ENCODE data around the gene MYBPC1.
A peak's percentile ranks its signal among the peaks of the same experiment; 100 is the strongest.
"Not testable (repeated sequence)": the region's sequence is repeated elsewhere in the genome, so short reads cannot be mapped to it uniquely, and the experiment has no call there.

Gene MYBPC1

DNA sequence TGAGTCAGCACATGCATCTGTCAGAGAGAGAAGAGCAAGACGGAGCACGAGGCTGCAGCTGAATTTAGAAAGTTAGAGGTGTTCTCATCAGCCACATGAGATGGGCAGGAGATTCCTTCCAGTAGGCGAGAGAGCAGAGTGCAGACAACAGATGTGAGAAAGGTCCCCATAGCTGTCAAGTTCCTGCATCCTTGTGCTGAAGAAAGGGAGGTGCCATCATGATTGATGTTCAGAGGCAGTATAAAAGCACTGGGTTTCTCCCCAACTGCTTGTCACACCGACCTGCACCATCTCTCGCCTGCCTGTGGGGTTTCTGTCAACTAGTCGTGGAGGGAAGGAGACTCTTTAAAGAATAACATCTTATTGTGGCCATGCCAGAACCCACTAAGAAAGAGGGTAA, at the start of gene MYBPC1:
Gene MYBPC1, plus strand, starts transcription at position 272 of the 400 bp plus-strand sequence. Its CDS starts 100 bp downstream, at position 372.
- DNase-seq: no peak

- no peak for DNase-seq
Measured at GRCh38 chr12:101551362-101552114, 43.2 kb upstream of the MYBPC1 start.

- no peak for DNase-seq
Measured at GRCh38 chr12:101552277-101552676, 42.5 kb upstream of the MYBPC1 start.

- no peak for DNase-seq
Measured at GRCh38 chr12:101557094-101557493, 37.7 kb upstream of the MYBPC1 start.

DNA sequence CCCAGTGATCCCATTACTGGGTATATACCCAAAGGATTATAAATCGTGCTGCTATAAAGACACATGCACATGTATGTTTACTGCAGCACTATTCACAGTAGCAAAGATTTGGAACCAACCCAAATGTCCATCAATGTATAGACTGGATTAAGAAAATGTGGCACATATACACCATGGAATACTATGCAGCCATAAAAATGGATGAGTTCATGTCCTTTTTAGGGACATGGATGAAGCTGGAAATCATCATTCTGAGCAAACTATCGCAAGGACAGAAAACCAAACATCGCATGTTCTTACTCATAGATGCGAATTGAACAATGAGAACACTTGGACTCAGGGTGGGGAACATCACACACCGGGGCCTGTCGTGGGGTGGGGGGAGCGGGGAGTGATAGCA, 36.0 kb upstream of the MYBPC1 start:
- not testable (repeated sequence) for DNase-seq

GRCh38 chr12:101563212-101563611, 31.6 kb upstream of the MYBPC1 start:
- DNase-seq: no peak

DNA sequence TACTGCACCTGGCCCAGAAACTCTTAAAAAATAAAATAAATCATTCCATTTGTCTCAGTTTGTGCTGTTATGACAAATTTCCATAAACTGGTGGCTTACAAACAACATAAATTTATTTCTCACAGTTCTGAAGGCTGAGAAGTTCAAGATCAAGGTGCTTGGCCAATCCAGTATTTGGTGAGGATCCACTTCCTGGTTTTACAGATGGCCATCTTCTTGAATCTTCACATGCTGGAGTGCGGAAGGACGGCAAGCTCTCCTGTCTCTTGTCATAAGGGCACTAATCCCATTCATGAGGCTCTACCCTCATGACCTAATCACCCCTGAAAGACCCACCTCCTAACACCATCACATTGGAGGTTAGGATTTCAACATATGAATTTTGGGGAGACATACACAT, 29.9 kb upstream of the MYBPC1 start:
- DNase-seq: no peak

- no peak for DNase-seq
Measured at GRCh38 chr12:101566318-101566717, 28.5 kb upstream of the MYBPC1 start.

- no peak for DNase-seq
Measured at GRCh38 chr12:101567918-101568317, 26.9 kb upstream of the MYBPC1 start.

DNA sequence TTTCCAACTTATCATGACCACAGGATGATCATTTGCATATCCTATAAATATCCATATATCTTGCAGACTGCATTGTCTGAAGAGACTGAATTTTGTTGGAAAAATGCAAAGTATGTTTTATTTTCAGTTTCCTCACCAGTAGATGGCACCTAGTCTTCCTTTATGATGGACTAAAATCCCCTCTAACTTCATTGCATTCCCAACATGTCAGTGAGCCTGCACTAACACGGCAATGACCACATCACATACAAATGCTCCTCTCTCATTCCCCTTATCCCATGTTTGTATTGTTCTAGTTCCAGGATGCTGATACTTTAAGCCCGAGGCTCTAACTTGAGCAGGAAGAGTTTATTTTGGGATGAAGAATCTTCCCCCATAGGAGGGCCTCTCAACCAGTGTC, 24.7 kb upstream of the MYBPC1 start:
- peak; percentile 38 for DNase-seq

DNA sequence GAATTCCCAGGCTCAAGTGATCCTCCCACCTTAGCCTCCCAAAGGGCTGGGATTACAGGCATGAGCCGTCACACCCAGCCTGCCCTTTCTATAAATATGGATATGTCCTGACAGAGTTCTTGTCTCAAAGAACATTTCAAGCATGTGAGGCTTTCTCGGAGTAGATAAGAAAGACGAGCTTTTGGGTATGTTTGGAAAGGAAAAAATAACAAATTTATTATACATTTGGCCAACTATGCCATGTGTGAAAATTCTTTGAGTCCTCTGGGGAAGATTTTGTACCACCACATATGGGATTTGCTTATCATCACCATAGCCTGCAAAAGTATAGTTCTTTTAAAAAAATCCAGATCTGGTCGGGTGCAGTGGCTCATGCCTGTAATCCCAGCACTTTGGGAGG, 23.7 kb upstream of the MYBPC1 start:
- no peak for DNase-seq

DNA sequence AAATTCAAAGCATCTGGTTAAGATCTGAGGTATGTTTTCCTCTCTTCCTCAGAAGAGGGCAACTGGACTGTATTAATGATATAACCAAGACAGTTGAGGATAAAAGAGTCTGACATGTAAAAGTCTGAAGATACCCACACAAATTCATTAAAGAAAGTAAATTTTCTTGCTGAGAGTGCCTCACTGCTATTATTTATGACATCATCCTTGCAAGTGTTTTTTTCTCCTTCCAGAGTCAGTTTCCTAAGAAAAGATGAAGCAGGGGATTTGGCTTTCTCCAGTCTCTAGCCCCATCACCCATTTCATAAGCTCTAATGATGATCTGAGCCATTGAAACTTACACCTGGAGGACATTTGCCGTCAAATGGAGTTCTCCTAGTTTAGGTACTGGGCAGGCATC, 21.0 kb upstream of the MYBPC1 start:
- no peak for DNase-seq

GRCh38 chr12:101578417-101578816, 16.4 kb upstream of the MYBPC1 start:
- no peak for DNase-seq

- DNase-seq: no peak
Measured at GRCh38 chr12:101581190-101581589, 13.6 kb upstream of the MYBPC1 start.

GRCh38 chr12:101582937-101583336, 11.8 kb upstream of the MYBPC1 start:
- DNase-seq: no peak

DNA sequence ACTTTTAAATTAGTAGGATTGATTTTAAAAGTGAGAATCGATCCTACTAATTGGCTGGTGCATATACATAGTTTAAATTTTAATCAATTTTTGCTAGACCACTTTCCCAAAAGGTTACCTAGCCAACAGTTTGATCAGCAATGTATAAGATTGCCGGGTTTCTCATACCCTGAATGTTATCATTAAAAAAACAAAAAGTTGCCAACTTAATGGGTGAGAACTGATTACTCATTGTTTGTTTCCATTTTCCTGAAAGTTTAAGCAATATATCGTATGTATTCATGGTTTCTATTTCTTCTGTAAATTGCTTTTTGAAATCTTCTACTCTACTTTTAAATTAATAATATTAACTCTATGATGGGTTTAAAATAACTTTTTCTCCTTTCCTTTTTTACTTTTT, 4.4 kb upstream of the MYBPC1 start:
- no peak for DNase-seq

GRCh38 chr12:101591781-101592180, 3.0 kb upstream of the MYBPC1 start:
- no peak for DNase-seq

GRCh38 chr12:101592448-101592847, 2.3 kb upstream of the MYBPC1 start:
- DNase-seq: no peak

DNA sequence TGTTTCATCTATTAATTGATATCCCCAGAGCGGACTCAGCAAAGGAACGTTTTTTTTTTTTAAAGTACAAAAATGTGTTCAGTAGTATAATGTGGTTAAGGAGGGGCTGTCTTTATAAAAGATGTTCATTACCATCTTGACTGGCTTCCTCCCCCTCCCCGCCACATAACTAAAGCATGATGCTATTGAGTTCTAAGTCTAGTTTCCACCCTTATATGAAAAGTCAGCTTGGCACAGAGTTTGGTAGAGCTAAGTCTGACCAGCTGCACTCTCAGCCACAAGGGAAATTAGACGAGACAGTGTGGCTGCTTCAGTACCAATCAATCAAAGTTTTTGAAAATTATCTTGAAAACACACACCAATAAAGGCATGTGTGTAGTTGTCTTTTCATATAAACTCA, 1.9 kb upstream of the MYBPC1 start:
- no peak for DNase-seq

- DNase-seq: no peak
Measured at GRCh38 chr12:101596172-101596571, 1.4 kb downstream of the MYBPC1 start.

- no peak for DNase-seq
Measured at GRCh38 chr12:101597164-101597563, 2.4 kb downstream of the MYBPC1 start.

GRCh38 chr12:101598483-101598882, 3.7 kb downstream of the MYBPC1 start:
- no peak for DNase-seq

- DNase-seq: no peak
Measured at GRCh38 chr12:101599311-101599710, 4.5 kb downstream of the MYBPC1 start.

GRCh38 chr12:101599771-101600484, 5.2 kb downstream of the MYBPC1 start:
- DNase-seq: no peak

DNA sequence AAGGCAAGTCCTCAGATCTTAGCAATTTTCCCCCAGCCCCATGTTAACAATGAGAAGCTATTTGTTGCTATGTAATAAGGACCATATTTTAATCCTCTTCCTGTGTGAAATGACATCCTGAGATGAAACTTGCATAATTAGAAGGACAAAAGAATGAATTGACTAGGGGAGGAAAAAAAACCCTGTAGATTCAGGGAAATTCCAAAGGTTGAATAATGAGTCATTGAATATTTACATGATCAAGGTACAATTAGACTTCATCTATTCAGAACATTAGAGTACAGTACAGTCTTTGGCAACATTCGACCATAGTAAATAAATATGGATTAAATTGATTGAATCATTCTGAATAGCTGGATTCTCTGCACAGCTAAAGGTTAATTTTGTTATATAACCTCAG, 9.4 kb downstream of the MYBPC1 start:
- no peak for DNase-seq

Data from midbrain (tissue), 1 donor.